Stimulated activated CD4-positive, alpha-beta T cell treated with anti-CD3 and anti-CD28 coated beads, Interleukin-4, amount 100 ng/mL, for 24 hours (primary cell): ENCODE data around the gene GRIN3B.
"Not testable (repeated sequence)": the region's sequence is repeated elsewhere in the genome, so short reads cannot be mapped to it uniquely, and the experiment has no call there.

Source experiments
- DNase-seq: peaks from one replicate; pipeline ENCODE4 v3.0.0-alpha.2; 2020

The GRIN3B gene

DNA sequence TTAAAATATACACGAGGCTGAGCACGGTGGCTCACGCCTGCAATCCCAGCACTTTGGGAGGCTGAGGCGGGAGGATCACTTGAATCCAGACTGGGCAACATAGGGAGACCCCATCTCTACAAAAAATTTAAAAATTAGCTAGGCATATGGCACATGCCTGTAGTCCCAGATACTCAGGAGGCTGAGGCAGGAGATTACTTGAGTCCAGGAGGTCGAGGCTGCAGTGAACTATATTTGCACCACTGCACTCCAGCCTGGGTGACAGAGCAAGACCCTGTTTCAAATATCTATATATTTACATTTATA, 23.6 kb downstream of the GRIN3B start:
- not testable (repeated sequence) for DNase-seq

DNA sequence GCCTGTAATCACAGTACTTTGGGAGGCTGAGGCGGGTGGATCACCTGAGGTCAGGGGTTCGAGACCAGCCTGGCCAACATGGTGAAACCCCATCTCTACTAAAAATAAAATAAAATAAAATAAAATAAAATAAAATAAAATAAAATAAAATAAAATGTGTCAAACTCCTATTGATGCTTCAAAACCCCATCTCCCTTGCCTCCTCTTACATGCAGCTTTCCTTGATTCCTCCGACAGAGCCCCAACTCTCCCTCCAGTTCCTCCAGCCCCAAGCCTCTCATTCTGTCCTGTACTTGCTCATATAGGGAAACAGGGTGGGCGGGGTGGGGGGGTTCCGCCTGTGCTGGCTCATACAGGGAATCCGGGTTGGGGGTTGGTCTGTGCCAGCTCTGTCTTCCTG, 24.9 kb downstream of the GRIN3B start:
- not testable (repeated sequence) for DNase-seq

DNA sequence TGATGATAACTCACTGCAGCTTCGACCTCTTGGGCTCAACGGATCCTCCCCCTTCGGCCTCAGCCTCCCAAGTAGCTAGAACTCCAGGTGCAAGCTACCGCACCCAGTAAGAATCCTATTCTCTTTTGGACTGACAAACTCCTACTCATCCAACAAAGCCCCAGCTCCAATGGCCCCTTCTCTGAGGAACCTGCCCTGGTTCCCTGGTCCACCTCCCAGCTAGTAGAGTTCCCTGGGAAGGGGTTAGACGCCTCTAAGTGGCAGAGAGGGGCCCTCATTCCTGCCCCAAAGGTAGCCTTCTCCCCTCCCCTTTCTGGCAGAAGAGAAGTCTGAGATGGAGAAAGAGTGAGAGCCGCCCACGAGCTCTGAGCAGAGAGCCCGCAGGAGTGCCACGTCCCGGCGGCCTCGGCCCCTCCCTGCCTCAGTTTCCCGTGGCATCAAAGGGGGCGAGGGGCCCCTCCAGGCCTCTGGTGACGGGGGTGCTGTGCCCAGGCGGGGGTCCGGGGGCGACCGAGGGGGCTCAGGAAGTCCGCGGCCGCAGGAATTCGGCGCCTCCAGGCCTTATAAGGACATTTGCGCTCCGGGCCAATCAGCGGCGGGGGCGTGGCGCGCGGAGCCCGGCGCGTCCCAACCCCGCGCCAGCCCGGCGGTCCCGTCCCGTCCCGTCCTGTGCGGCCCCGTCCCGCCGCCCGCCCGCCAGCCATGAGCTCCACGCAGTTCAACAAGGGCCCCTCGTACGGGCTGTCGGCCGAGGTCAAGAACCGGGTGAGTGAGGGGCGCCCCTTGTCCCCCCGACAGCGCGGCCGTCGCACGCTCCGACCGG, 26.0 kb downstream of the GRIN3B start, which contains the start of gene CNN2:
Gene CNN2 (plus strand): TSS at position 649 of the 823 bp plus-strand sequence. CDS start 54 bp downstream, at position 703.
- DNase-seq, result peak; percentile 73

DNA sequence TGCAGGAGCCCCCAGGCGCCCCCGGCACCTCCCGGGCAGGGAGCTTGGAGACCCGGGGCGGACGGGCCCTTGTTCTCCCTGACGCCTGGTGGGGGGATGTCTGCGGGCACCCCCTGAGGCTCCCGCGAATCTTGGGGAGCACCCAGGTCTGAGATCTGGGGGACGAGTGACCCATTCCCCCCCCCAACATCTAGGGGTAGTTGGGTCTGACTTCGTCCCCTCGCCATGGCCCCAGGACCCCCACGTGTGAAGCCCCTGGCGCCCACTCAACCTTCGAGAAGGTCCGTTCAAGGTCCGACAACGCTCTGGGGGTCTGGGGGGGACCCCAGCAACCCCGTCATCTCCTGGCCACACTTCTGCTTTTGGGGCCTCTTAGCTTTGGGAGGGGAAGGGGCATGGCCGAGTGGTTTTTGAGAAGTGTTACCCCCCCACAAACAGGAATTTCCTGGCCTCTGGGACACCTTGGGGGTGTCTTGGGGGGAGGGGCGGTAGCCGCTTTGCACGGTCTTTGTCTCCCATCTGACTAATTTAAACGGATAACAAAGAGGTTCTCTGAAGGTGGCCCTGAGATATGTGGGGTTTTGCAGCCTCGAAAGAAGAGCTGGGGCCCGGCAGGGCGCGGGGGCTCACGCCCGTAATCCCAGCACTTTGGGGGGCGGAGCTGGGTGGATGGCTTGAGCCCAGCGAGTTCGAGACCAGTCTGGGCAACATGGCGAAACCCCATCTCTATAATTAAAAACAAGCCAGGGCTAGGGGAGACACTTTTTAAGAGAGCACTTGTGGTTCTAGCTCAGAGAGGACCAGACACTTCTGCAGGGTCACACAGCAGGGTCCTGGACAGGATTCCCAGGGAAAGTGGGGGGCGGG, 26.8 kb downstream of the GRIN3B start:
- peak; percentile 34 for DNase-seq

DNA sequence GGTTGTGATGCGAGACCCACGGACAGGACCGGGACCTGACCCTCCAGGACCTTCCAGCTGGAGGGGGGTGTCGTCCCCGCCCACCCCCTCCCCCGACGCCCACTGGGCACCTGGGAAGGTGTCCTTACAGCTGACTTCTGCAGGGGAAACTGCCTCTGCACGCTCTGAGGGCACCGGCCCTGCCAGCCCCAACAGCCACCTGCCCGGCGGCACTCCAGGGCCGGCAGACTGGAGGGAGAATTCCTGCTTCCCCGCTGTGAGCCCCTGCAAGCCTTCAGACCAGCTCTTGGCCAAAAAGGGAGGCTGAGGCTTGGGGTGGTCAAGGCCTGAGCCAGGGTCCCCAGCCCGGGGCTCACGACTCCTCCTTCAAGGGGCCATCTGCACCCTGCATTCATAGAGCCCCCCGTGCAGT, 27.4 kb downstream of the GRIN3B start:
- DNase-seq, result no peak

DNA sequence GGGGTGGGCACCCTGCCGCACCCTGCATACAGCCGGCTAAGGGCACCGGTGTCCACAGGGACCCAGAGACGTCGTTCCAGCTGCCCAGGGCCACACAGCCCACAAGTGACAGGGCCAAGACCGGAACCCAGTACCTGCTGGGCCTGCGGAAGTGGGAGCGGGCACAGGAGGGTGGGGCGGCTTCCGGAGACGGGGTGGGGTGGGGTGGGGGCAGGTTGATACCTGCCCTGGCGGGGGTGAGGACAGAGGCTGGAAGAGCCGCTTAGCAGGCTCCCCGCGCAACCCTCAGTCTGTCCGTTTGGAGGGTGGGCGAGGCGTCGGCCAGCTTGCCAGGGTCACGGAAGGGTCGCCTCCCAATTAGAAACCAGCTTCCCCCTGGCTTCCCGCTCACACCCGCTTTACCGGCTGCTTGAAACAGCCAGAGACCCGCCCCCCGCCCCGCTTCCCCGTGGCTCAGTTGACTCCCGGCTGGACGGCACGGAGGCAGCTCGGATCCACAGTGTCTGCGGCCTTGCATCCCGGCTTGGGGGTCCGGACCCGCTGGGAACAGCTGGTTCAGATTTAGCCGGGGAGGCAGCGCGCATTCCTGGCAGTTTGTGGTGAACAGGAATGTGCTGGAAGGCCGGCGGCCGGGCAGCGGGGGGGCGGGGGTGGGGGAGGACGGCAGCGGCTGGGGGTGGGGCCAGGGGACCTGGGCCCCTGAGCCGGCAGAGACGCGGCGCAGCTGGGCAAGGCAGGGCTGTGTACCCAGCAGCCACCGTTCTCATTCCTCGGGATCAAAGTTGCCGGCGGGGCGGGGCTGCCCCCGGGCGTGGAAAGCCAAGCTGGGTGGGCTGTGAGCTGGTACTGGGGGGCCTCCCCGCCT, 28.1 kb downstream of the GRIN3B start:
- DNase-seq, result peak; percentile 43

DNA sequence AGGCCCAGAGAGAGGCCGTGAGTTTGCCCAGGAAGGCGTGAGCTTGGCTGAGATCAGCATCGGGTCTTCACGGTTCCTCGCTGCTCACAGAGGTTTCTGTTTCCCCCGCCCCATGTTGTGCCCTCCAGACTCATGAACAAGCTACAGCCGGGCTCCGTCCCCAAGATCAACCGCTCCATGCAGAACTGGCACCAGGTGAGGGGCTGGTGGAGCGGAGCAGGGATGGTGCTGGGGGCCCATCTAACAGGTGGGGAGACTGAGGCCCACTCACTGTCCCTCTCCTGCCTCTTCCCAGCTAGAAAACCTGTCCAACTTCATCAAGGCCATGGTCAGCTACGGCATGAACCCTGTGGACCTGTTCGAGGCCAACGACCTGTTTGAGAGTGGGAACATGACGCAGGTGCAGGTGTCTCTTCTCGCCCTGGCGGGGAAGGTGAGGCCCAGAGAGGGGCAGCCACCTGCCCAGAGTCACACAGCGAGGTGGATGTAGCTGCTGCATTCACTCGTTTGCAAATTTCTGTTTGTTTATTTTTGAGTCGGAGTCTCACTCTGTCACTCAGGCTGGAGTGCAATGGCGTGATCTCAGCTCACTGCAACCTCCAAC, 32.1 kb downstream of the GRIN3B start:
- no peak for DNase-seq

DNA sequence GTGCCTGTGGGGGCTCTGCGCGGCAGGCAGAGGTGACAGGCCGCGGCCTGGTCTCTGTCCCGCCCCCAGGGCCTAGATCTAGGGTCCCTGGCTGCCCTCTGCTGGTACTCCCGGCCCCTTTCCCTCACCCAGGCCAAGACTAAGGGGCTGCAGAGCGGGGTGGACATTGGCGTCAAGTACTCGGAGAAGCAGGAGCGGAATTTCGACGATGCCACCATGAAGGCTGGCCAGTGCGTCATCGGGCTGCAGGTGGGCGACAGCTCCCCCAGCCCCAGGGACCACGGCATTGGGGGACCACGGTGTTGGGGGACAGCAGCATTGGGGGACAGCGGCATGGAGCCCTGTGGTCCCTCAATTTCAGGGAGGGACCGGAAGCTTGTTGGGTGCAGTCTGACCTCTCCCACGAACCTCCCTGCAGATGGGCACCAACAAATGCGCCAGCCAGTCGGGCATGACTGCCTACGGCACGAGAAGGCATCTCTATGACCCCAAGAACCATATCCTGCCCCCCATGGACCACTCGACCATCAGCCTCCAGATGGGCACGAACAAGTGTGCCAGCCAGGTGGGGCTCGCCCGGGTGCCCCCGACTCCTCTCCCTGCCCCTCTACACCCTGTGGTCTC, 35.9 kb downstream of the GRIN3B start:
- DNase-seq, result no peak

DNA sequence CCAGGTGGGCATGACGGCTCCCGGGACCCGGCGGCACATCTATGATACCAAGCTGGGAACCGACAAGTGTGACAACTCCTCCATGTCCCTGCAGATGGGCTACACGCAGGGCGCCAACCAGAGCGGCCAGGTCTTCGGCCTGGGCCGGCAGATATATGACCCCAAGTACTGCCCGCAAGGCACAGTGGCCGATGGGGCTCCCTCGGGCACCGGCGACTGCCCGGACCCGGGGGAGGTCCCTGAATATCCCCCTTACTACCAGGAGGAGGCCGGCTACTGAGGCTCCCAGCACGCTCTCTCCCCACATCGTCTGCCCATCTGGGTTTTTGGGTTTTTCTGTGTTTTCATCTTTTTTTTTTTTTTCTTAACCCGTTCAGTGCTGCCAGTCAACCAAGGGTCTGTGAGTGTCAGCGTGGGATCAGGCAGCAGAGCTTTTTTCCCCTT, 37.4 kb downstream of the GRIN3B start:
- DNase-seq, result no peak

DNA sequence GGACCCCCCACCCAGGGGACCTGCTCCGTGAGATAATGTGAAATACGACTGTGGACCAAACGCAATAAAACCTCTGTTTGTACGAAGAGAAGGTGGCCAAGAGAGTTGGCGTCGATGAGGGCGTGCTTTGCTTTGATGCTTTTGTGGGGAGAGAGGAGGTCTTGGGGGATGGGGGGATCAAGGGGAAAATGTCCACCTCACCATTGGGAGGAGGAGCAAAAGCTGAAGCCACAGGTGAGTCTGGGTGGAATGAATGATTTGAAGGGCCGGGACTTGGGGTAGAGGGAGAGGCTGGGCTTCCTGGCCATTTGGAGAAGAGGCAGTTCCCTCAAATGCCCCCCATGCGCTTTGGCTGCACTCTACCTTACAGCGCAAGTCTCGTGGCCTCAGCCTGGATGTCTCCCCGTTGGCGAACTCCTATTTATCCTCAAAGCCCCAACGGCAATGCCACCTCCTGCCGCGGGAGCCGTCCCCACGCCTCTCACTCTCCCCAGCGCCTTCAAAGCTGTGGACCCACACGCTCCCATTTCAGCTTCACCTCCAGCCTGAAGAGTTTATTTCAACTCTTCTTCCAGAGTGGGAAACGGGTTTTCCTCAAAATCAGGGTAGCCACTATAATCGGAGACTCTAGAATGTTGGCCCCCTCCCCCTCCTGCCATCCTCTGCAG, 38.9 kb downstream of the GRIN3B start:
- DNase-seq, result no peak

DNA sequence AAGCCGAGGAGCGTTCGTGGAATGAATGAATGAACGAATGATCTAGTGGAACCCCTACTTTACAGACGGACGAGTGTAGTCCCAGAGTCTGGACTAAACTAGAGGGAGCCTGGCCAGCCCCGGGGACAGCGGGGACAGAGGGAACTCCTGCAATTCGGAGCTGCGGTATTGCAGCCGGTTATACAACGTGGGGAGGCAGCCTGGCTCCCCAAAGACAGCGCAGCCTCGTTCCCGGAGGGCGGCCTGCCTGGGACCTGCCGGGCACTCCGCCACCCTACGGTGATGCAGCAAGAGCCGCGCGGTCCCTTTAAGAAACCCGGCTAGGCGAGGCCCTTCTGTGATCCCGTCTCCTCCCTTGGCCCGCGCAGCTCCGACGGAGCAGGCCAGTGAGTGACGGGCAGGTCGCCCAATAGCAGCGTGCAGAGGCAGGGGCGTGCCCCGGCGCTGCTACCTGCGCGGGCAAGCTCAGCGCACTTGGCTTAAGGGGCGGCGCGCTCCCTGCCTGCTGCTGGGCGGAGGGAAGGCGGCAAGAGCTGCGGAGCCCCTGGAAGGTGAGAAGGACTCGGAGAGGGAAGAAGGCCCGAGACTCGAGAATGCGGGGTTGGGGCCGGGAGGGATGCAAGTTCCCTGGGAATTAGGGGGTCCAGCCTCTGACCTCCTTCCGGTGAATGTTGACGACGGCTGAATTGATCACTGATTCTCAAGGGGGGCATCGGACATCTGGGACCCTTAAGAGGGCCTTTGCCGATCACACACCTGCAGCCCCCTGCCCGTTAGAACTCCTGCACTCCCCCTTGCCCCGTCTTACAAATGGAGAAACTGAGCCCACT, 39.6 kb downstream of the GRIN3B start, which contains the start of gene ABCA7:
Gene ABCA7 (plus strand): TSS at position 462 of the 830 bp plus-strand sequence. CDS start 1,255 bp downstream, outside the sequence.
- peak; percentile 100 for DNase-seq

DNA sequence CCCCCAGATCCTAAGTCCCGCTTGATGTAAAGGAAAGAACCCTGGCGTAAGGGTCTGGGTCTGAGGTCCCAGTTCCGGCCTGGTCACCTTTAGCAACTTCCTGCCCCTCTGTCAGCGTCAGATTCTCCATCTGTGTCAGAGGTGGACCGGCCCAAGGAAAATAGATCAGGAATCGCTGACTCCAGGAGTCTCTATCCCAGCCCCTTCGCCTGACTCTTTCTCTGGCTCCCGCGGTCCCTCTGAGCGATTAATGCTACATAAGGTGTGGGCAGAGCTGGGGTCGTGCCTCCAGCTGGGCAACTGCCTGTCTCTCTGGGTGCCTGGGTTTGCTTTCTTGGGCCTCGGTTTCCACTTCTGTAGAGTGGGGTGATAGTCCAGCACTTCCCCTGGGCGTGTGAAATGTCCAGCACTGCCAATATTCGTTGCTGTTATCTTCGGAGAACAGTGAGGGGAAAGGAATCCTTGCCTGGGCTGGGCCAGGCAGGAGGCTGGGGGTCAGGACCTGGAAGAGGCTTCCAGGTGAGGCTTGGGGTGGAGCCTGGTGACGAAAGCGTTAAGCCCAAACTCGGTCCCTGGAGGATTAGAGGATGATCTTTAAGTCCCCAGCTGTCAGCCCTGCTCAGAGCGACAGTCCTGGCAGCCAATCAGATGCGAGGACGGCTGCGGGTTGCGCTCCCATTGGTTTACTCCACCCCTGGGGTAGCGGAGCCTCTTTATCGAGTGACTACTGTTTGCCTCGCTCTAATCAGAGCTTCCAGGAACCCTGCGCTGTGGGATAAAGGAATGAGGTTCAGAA, 40.5 kb downstream of the GRIN3B start:
- DNase-seq, result peak; percentile 92

DNA sequence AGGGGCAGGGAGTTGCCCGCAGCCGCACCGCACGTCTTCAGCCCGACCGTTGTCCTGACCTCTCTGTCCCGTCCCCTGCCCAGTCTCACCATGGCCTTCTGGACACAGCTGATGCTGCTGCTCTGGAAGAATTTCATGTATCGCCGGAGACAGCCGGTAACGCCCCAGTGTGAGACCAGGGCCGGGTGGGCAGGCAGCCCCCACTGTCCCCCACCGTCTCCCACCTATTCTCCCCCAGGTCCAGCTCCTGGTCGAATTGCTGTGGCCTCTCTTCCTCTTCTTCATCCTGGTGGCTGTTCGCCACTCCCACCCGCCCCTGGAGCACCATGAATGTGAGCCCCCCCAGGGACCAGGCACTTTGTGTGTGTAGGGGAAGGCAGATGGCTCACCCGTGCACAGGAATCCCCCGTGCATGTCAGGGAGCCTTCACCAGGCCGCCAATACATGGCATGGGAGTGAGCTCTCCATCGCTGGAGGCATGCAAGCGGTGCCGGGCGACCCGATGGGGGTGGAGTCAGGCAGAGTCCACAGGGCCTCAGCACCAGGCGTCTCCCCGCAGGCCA, 41.1 kb downstream of the GRIN3B start:
- no peak for DNase-seq

DNA sequence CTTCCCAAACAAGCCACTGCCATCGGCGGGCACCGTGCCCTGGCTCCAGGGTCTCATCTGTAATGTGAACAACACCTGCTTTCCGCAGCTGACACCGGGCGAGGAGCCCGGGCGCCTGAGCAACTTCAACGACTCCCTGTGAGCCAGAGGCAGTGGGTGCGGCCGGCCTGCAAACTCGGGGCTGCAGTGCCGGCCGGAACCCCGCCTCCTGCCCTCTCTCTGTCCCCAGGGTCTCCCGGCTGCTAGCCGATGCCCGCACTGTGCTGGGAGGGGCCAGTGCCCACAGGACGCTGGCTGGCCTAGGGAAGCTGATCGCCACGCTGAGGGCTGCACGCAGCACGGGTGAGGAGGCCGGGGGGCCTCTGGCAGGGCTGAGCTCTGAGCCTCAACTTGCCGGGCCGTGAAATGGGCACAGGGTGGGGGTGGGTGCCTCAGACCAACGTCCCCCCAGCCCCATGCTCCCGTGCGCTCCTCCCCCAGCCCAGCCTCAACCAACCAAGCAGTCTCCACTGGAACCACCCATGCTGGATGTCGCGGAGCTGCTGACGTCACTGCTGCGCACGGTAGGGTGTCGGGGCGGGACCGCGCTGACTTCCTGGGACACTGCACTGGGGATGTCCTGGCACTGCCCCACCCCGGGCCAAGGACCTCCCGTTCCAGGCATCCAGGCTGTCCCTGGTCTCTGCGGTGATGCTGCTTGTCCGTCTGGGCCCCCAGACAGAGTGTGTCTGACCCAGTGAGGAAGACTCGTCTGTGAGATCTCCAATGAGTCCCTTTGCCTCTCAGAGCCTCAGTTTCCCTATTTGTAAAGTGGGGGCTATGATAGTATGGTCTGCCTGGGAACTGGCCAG, 41.8 kb downstream of the GRIN3B start:
- no peak for DNase-seq

DNA sequence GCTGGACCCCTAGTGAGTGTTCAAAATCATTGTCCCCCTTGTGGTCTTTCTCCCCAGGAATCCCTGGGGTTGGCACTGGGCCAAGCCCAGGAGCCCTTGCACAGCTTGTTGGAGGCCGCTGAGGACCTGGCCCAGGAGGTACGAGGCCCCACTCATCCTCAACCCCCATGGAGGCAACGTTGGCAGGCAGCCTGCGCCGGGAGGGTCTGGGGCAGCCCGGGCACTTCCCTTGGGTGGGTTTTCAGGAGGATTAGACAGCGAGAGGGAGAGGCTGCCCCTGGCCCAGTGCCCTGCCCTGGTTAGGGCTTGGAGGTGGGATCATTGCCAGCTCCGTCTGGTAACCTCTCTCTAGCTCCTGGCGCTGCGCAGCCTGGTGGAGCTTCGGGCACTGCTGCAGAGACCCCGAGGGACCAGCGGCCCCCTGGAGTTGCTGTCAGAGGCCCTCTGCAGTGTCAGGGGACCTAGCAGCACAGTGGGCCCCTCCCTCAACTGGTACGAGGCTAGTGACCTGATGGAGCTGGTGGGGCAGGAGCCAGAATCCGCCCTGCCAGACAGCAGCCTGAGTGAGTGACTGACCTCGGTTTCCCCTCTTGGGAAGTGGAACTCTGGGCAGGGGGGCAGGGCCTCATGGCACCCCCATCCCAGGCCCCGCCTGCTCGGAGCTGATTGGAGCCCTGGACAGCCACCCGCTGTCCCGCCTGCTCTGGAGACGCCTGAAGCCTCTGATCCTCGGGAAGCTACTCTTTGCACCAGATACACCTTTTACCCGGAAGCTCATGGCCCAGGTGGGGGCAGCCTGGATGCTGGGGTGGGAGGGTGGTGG, 42.7 kb downstream of the GRIN3B start:
- no peak for DNase-seq

DNA sequence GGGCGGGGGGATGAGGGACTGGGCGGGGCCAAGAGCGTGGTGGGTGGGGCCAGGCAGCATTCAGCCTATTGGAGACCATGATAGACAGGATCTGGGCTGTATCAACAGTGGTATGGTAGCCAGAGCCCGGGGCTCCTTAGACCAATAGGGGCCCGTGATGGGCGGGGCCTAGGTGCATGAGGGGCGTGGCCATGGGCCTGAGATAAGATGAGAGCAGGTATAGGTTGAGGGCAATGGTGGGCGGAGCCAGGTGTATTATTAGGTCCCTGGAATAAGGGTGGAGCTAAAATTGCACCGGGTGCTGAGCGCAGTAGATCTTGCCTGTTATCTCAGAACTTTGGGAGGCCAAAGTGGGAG, 45.0 kb downstream of the GRIN3B start:
- DNase-seq, result peak; percentile 65

DNA sequence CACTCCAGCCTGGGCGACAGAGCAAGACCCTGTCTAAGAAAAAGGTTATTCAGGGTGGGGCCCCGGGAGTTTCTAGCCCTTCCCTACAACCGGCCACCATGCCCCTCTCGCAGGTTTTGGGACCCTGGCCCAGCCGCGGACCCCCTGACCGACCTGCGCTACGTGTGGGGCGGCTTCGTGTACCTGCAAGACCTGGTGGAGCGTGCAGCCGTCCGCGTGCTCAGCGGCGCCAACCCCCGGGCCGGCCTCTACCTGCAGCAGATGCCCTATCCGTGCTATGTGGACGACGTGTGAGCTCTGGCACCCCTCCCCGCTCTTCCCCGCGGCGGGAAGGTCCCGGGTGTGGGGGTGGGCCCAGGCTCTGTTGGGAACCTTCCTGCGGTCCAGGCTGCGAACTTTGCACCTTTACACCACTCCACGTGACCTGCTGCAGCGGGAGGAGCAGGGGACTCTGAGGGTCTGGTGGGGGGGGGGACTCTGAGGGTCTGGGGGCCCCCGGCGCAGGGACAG, 46.0 kb downstream of the GRIN3B start:
- DNase-seq, result no peak
